Peyer's patch (tissue), 4 donors: ENCODE measurements around the gene LYZL1.

Experiments
- CTCF ChIP-seq, 6 experiments: fragments of 450-650 bp in 4 of 6; fragments of 200-600 bp in 2 of 6; sonication (generic) in 1 of 6; IDR thresholded peaks; one replicate each; pipeline ENCODE4 v1.5.1; 2017 to 2019; ENCODE audit warnings: antibody characterized with exemption in 6 of 6, mild to moderate bottlenecking in 3 of 6, moderate library complexity in 1 of 6
- POLR2A ChIP-seq, 2 donors: fragments of 450-650 bp; IDR thresholded peaks; one replicate each; pipeline ENCODE4 v1.5.1; 2017; ENCODE audit warnings: antibody characterized with exemption in 2 of 2, mild to moderate bottlenecking in 2 of 2, moderate library complexity in 2 of 2

- no peak for TF ChIP-seq CTCF (IDR thresholded peaks at IDR 0.05)
- TF ChIP-seq POLR2A (IDR thresholded peaks at IDR 0.05), result no peak
Measured at GRCh38 chr10:29250066-29250465, 38.8 kb upstream of the LYZL1 start.
